Activated CD4-positive, alpha-beta memory T cell treated with anti-CD3 and anti-CD28 coated beads, Interleukin-2, amount 10 ng/mL, durations not matched to agents 7 days and 5 days (primary cell): ENCODE measurements around the gene PSMA7. TPM values are rescaled to one million over a fixed set of nuclear protein-coding genes. Genes with fewer than 3 reads are reported as not detected.
"Not testable (repeated sequence)": the region's sequence is repeated elsewhere in the genome, so short reads cannot be mapped to it uniquely, and the experiment has no call there.

ENCODE experiments used
- CTCF ChIA-PET: fragments of 350-600 bp; sonication (Branson Sonifier 250); formaldehyde crosslinking; loops from one replicate; lab custom pipeline; 2021; ENCODE audit warnings: antibody characterized with exemption, inconsistent platforms; lab: Charles Lee
- POLR2A ChIA-PET: fragments of 350-600 bp; sonication (Branson Sonifier 250); formaldehyde crosslinking; loops from one replicate; lab custom pipeline; 2021; ENCODE audit warnings: antibody characterized with exemption; lab: Charles Lee
- DNase-seq: peaks from one replicate; pipeline ENCODE4 v3.0.0-alpha.2; 2020
- H3K27ac Mint-ChIP-seq: one replicate; pipeline ENCODE4 v1.8.0; 2021; ENCODE audit warnings: mild to moderate bottlenecking, mixed read lengths
- H3K27me3 Mint-ChIP-seq: one replicate; pipeline ENCODE4 v1.8.0; 2021; ENCODE audit warnings: mixed read lengths
- H3K36me3 Mint-ChIP-seq: one replicate; pipeline ENCODE4 v1.8.0; 2021; ENCODE audit warnings: low read depth, mixed read lengths
- H3K4me1 Mint-ChIP-seq: one replicate; pipeline ENCODE4 v1.8.0; 2021; ENCODE audit warnings: mixed read lengths
- H3K4me3 Mint-ChIP-seq: one replicate; pipeline ENCODE4 v1.8.0; 2021; ENCODE audit warnings: mild to moderate bottlenecking, mixed read lengths
- H3K9me3 Mint-ChIP-seq: one replicate; pipeline ENCODE4 v1.8.0; 2021; ENCODE audit warnings: mixed read lengths
- total RNA-seq, 2 experiments: library from RNA; stranded (reverse); gene quantifications; one replicate each; pipeline ENCODE4 v1.2.3, GENCODE V29; 2021

PSMA7 gene
- total RNA-seq, 2 experiments from 2014 or later: 243 to 246 TPM

DNA sequence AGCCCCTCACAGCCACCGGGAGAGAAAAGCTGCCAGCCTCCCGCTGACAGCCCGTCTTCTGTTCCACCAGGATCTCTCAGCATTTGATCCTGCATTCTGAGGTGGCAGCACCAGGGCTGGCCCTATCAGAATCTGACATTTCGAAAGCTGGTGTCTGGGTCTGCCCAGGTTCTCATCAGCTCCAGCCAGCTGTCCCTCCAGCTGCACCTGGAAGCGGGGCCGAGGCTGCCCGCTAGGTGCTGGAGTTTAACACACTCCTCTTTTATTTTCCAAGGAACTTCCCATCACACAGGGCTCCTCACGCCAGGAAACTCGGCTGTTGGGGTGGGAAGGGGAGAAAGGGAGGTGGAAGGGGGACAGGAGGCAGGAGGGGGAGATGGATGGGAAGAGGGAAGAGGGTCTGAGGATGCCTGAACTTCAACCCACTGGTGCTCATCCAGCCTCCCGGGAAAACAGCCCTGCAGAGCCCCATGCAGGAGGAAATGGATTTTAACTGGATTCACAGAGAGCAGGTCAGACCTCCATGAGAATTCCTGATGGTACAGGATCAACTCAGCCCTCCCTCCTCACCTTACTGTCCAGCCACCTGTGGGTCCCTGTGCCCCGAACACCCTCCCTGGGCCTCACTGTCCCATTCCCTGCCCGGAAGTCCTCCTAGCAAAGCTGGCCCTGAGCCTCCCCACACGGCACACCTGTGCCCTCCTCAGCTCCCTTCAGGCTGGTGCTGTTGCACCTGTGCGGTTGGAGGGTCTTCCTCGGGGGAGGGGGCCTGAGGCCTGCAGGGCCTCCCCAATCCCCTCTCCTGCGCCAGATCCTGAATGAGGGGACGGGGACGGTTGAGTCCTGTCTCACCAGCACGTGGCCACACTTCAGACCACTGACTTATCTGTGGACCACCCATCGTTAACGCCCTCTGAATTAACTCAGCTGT, 24.8 kb downstream of the PSMA7 start:
- peaks cover 3% of the 10 kb centered on the region for H3K36me3 Mint-ChIP-seq
- peaks cover 30% of the 10 kb centered on the region for H3K4me1 Mint-ChIP-seq
- ChIA-PET CTCF (no interaction called here), POLR2A (interaction anchor here (1.1 to 2.1 kb wide), 2 partner anchors 16 to 52 kb away, joined by 3 to 7 read pairs; partner anchors contain the start of gene TAF4)
- H3K9me3 Mint-ChIP-seq: peaks cover 12% of the 10 kb centered on the region
- no peak overlapping the region for H3K4me3 Mint-ChIP-seq
- H3K27me3 Mint-ChIP-seq: no peaks in the 10 kb centered on the region
- no peak for DNase-seq
- no peak overlapping the region for H3K27ac Mint-ChIP-seq

DNA sequence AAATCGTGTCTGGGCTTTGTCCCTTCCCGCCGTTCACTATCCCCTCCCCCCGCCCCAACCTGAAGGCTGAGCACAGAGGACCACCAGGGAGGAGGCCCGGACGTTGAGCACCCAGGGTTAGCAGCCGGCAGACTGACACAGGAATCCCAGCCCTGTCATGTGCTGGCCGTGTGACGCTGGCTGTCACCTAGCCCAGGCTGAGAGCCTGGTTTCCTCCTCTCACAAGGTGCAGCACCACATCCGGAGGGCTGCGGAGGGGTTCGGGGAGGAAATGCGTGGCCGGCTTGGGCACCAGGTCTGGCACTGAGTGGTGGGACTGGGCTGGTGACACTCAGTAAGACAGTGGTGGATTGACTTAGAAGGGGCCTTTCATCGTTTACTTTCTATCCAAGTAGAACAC, 25.5 kb downstream of the PSMA7 start:
- Mint-ChIP-seq H3K9me3 (peaks cover 15% of the 10 kb centered on the region), H3K27ac (peak overlapping the region; percentile 40), H3K4me3 (no peak overlapping the region), H3K27me3 (no peaks in the 10 kb centered on the region), H3K4me1 (peaks cover 28% of the 10 kb centered on the region), H3K36me3 (peaks cover 3% of the 10 kb centered on the region)
- CTCF ChIA-PET: no interaction called here
- POLR2A ChIA-PET: no interaction called here
- peak; percentile 86 for DNase-seq

DNA sequence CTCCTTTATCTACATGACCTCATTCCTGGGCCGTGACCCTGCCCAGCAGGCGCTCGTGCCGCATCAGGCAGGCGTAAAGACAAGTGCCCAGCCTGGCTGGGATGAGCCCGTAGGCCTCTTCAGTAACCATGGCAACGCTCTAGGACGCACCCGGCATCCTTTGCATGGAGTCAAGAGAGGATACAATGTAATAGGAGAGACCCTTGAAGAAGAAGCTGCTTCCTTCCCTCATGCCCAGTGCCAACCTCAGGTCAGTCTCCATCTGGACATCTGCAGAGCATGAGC, 25.9 kb downstream of the PSMA7 start:
- H3K27ac Mint-ChIP-seq: peak overlapping the region; percentile 40
- POLR2A ChIA-PET: no interaction called here
- CTCF ChIA-PET: no interaction called here
- peaks cover 28% of the 10 kb centered on the region for H3K4me1 Mint-ChIP-seq
- H3K4me3 Mint-ChIP-seq: no peak overlapping the region
- H3K9me3 Mint-ChIP-seq: peaks cover 15% of the 10 kb centered on the region
- no peaks in the 10 kb centered on the region for H3K27me3 Mint-ChIP-seq
- no peak for DNase-seq
- H3K36me3 Mint-ChIP-seq: peaks cover 3% of the 10 kb centered on the region

DNA sequence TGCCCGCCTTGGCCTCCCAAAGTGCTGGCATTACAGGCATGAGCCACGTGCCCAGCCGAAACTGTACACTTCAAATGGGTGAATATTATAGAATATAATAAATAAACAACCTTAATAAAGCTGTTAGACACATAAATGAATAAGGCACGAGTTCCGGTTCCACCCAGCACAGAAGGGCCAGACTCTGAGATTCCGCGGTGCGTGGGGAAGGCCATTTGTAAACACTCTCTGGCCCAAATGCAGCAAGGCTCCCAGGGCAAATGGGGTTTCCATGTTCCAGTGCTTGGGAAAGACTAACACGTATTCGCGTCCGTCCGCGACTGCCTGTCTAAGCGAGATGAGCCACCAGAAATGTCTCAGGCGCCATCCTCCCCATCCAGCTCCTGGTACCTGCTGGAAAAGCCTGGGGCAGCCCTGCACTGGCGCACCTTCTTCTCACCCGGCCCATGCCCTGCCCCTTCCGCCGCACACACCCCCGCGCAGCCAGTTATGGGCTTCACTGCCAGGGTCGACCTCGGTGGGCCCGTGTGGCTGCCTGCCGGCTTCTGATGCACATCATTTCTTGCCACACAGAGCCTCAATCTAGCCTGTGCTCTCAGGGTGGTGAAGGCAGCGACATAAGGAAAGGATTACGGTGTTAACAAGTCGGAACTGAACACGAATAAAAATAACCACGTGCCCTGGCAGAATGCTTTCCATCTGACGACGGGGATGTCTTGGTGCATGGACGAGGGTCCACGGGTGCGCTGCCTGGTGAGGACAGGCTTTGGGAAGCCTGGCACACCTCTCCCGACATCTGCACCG, 26.4 kb downstream of the PSMA7 start:
- no peaks in the 10 kb centered on the region for H3K27me3 Mint-ChIP-seq
- DNase-seq: no peak
- ChIA-PET CTCF (no interaction called here), POLR2A (no interaction called here)
- H3K27ac Mint-ChIP-seq: peak overlapping the region; percentile 40
- H3K4me1 Mint-ChIP-seq: peaks cover 28% of the 10 kb centered on the region
- no peak overlapping the region for H3K4me3 Mint-ChIP-seq
- peaks cover 3% of the 10 kb centered on the region for H3K36me3 Mint-ChIP-seq
- H3K9me3 Mint-ChIP-seq: peaks cover 15% of the 10 kb centered on the region

DNA sequence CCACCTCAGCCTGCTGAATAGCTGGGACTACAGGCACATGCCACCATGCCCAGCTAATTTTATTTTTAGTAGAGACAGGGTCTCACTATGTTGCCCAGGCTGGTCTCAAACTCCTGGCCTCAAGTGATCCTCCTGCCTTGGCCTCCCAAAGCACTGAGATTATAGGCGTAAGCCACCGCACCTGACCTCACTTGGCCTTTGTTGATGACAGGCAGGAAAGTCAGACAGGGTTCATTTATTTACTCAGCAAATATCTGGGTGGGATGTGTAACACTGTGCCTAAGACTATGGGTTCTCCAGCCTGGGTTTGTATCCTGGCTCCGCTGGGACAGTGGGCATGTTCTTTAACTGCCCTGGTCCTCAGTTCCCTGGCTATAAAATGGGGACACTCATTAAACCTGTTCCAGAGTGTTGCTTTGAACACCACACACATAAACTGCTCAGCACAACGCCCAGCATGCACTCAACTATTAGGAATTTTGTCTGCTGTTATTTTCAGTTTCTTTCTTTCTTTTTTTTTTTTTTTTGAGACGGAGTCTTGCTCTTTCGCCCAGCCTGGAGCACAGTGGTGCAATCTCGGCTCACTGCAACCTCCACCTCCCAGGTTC, 27.3 kb downstream of the PSMA7 start:
- Mint-ChIP-seq H3K4me1 (peaks cover 24% of the 10 kb centered on the region), H3K9me3 (peaks cover 20% of the 10 kb centered on the region)
- H3K4me3 Mint-ChIP-seq, DNase-seq, H3K27me3 Mint-ChIP-seq, CTCF ChIA-PET, POLR2A ChIA-PET, H3K27ac Mint-ChIP-seq, H3K36me3 Mint-ChIP-seq: not testable (repeated sequence)

DNA sequence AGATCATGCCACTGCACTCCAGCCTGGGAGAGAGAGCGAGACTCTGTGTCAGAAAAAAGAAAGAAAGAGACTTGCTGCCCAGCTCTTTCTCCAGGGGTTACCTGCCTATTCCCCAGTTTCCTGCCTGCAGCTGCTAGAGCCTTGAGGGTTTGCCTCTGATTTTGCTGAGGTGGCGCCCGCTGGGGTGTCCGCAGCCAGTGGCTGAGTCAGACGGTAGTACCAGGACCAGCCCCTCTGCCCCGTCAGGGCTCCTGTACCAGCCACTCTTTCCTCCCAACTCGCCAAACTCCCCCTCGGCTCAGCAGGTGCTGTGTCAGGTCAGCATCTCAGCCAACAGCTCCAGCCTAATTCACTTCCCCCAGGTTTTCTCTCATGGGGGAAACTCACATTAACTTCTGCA, 28.3 kb downstream of the PSMA7 start:
- ChIA-PET CTCF (no interaction called here), POLR2A (no interaction called here)
- DNase-seq: no peak
- Mint-ChIP-seq H3K9me3 (peaks cover 25% of the 10 kb centered on the region), H3K27ac (no peak overlapping the region), H3K27me3 (no peaks in the 10 kb centered on the region), H3K36me3 (peaks cover 3% of the 10 kb centered on the region), H3K4me1 (peaks cover 20% of the 10 kb centered on the region), H3K4me3 (no peak overlapping the region)

DNA sequence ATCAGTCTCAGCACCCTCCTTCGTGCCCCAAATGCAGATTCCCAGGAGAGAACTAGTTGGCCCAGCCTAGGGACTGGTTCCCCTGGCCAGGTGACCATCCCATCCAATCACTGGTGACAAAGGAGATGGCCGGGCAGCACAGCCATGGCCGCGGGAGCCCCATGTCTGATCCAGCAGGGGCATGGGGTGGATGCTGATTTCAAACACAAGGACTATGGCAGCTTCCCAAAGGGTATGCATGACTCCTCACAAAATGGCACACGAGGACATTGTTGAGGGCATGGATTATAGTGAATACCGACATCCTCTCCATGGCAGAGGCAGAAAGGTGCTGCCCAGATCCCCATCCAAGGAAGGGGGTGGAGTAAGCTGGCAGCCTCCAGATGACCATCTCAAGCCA, 30.8 kb downstream of the PSMA7 start:
- Mint-ChIP-seq H3K9me3 (peaks cover 44% of the 10 kb centered on the region), H3K36me3 (peaks cover 16% of the 10 kb centered on the region), H3K4me1 (peaks cover 4% of the 10 kb centered on the region), H3K4me3 (no peak overlapping the region), H3K27ac (no peak overlapping the region), H3K27me3 (no peaks in the 10 kb centered on the region)
- no peak for DNase-seq
- POLR2A ChIA-PET: no interaction called here
- CTCF ChIA-PET: interaction anchor here (1.2 kb wide), 1 partner anchor 24 kb away, joined by 4 read pairs; no protein-coding TSS in a partner anchor

DNA sequence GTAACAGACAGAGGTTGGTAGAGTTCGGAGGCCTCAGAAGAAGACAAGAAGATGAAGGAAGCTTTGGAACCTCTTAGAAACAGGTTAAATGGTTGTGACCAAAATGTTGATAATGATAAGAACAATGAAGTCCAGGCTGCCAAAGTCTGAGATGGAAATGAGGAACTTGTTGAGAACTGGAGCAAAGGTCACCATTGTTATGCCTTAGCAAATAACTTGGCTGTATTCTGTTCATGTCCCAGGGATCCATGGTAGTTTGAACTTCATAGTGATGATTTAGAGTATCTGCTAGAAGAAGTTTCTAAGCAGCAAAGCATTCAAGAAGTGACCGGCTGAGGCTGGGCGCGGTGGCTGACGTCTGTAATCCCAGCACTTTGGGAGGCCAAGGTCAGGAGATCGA, 32.0 kb downstream of the PSMA7 start:
- peaks cover 47% of the 10 kb centered on the region for H3K9me3 Mint-ChIP-seq
- no peak overlapping the region for H3K27ac Mint-ChIP-seq
- POLR2A ChIA-PET: no interaction called here
- CTCF ChIA-PET: no interaction called here
- no peak overlapping the region for H3K4me3 Mint-ChIP-seq
- H3K36me3 Mint-ChIP-seq: peaks cover 20% of the 10 kb centered on the region
- H3K27me3 Mint-ChIP-seq: no peaks in the 10 kb centered on the region
- no peaks in the 10 kb centered on the region for H3K4me1 Mint-ChIP-seq
- DNase-seq: no peak

DNA sequence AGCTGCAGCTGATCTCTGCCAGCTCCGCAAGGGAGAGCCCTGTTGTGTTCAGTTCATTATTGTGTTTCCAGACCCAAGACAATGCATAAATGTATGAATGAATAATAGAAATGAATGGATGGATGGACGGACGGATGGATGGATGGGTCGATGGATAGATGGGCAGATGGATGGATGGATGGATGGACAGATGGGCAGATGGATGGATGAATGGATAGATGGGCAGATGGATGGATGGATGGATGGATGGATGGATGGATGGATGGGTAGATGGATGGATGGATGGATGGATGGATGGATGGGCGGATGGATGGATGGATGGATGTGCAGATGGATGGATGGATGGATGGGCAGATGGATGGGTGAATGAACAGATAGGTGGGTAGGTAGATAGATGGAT, 37.6 kb downstream of the PSMA7 start:
- Mint-ChIP-seq H3K27me3 (no peaks in the 10 kb centered on the region), H3K4me3 (no peak overlapping the region), H3K27ac (no peak overlapping the region), H3K4me1 (no peaks in the 10 kb centered on the region), H3K36me3 (peaks cover 25% of the 10 kb centered on the region), H3K9me3 (peaks cover 52% of the 10 kb centered on the region)
- CTCF ChIA-PET: no interaction called here
- POLR2A ChIA-PET: no interaction called here
- DNase-seq: no peak

DNA sequence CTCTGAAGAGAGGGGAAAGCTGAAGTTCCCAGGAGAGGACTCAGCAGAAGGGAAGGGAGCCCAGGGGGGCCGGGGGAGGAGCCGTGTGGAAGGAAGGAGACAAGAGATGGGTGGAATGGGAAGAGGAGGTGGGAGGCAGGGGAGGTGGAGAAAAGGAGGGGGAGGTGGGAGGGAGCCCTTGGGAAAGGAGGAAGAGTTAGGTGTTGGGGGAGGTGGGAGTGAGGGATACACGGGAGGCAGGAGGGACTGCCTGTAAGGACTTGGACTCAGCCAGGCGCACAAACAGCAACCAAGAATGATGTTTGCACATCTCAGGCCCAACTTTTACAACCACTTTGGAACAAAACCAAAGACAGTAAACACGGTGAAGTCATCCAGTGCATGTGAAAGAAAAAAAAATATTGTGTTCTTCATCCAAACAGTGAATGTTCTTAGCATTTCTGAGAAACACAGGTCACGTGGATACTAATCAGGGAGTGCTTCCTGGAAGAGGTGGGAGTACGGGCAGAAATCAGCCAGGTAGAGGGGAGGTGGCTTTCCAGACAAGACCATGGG, 38.3 kb downstream of the PSMA7 start:
- ChIA-PET CTCF (no interaction called here), POLR2A (no interaction called here)
- Mint-ChIP-seq H3K9me3 (peaks cover 50% of the 10 kb centered on the region), H3K36me3 (peaks cover 27% of the 10 kb centered on the region), H3K4me3 (no peak overlapping the region), H3K27me3 (no peaks in the 10 kb centered on the region), H3K27ac (no peak overlapping the region), H3K4me1 (no peaks in the 10 kb centered on the region)
- DNase-seq: no peak

DNA sequence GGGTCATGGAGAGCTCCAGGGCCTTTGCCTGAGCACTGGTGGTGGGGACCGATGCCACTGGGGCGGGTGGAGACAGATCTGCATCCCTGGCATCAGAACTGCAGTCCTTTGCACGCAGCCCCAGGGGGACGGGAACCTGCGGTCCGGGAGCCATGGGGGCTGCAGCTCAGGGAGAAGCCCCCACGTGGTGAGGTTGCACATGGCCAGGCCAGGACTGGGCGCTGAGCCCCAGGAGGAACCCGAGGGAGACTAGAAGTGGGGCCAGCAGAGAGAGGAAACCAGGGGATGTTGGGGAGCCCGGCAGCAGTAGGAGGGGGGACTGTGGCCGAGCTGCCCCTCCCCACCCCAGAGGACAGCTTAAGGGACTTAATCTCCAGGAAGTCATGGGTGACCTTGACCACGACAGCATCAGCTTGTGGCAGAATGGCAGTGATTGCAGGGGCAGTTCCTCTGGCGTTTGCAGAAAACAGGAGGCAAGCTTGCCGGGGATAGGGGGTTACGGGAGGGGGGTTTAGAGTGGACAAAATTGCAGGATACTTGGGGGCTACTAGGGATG, 38.9 kb downstream of the PSMA7 start:
- no peaks in the 10 kb centered on the region for H3K27me3 Mint-ChIP-seq
- no peak overlapping the region for H3K27ac Mint-ChIP-seq
- H3K36me3 Mint-ChIP-seq: peaks cover 25% of the 10 kb centered on the region
- CTCF ChIA-PET: no interaction called here
- H3K9me3 Mint-ChIP-seq: peaks cover 51% of the 10 kb centered on the region
- no peak overlapping the region for H3K4me3 Mint-ChIP-seq
- H3K4me1 Mint-ChIP-seq: no peaks in the 10 kb centered on the region
- no peak for DNase-seq
- POLR2A ChIA-PET: no interaction called here

DNA sequence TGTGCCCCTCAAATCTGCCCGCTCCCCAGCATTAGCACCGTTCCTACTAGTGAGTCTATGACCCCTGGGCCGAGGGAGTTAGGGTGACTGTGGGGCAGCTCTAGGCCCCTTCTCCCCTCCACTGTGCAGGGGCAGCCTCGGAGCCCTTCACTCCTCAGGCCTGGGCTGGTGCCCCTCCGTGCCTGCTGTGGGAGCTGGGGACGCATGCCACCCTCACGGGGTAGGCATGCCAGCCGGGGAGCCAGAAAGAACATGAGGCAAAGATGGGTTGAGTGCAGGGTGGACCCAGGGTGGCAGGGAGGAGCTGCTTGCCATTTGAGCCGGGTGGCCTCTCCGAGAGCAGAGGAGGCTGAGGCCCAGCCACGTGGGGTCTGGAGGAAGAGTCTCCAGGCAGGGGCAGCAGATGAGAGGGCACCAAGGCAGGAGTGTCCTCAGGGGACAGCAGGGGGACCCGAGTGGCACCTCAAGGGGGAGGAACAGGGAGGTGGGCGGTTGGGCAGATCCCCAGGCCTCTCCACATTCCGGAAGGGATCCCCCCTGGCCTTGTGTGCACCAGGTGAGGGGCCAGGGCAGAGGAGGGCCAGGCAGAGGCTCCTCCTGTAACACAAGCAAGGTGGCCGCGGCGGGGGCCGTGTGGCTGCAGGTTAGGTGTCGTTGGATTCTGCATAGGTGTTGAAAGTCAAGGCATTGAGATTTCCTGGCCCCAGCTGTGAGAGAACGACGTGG, 39.5 kb downstream of the PSMA7 start:
- H3K27ac Mint-ChIP-seq: no peak overlapping the region
- H3K27me3 Mint-ChIP-seq: no peaks in the 10 kb centered on the region
- DNase-seq: no peak
- no peaks in the 10 kb centered on the region for H3K4me1 Mint-ChIP-seq
- H3K4me3 Mint-ChIP-seq: no peak overlapping the region
- CTCF ChIA-PET: no interaction called here
- POLR2A ChIA-PET: no interaction called here
- H3K36me3 Mint-ChIP-seq: peaks cover 19% of the 10 kb centered on the region
- peaks cover 47% of the 10 kb centered on the region for H3K9me3 Mint-ChIP-seq
